ENCODE results near the gene TXLNB.

DNA sequence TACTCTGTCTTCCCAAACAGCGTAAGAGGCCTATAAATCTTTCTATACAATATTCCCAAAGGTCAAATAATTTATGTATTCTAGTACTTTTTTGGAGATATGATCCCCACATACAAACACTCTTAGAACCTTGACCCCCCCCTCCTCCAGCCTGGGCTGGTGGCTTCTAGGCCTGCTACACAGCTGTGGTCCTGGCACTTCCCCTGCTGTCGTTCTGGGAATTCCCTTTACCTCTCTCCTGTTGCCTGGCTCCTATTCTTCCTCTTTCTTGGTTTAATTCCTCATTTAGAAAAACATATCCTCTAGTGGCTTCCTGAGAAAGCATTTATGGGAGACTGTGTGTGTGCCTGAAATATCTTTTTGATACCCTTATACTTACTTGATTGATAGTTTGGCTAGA is 4.1 kb upstream of the TXLNB start:
- TF ChIP-seq, protein P1, sequence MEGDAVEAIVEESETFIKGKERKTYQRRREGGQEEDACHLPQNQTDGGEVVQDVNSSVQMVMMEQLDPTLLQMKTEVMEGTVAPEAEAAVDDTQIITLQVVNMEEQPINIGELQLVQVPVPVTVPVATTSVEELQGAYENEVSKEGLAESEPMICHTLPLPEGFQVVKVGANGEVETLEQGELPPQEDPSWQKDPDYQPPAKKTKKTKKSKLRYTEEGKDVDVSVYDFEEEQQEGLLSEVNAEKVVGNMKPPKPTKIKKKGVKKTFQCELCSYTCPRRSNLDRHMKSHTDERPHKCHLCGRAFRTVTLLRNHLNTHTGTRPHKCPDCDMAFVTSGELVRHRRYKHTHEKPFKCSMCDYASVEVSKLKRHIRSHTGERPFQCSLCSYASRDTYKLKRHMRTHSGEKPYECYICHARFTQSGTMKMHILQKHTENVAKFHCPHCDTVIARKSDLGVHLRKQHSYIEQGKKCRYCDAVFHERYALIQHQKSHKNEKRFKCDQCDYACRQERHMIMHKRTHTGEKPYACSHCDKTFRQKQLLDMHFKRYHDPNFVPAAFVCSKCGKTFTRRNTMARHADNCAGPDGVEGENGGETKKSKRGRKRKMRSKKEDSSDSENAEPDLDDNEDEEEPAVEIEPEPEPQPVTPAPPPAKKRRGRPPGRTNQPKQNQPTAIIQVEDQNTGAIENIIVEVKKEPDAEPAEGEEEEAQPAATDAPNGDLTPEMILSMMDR (conservative IDR thresholded peaks at IDR 0.05; ENCODE audit: low read depth, low read length), result no peak
- TF ChIP-seq EZH2 (IDR thresholded peaks at IDR 0.05; ENCODE audit: low read length, unreplicated experiment), result no peak

Measured in PC-3 (cell line).